Measurements from ENCODE around the gene ZMYM5.
"Not testable (repeated sequence)": the region's sequence is repeated elsewhere in the genome, so short reads cannot be mapped to it uniquely, and the experiment has no call there.

The ZMYM5 gene

GRCh38 chr13:19905487-19906195, 42.2 kb upstream of the ZMYM5 start:
- not testable (repeated sequence) for H3K18ac ChIP-seq (ENCODE audit: low read length)

GRCh38 chr13:19890030-19890429, 26.6 kb upstream of the ZMYM5 start:
- Histone ChIP-seq H3K4me1 (ENCODE audit: control insufficient read depth in 2 of 2, insufficient read depth in 1 of 2, low read depth in 1 of 2, low read length in 2 of 2) (no peaks in the 10 kb centered on the region), H2AK5ac (ENCODE audit: low read depth, low read length) (no peak overlapping the region), H2BK12ac (ENCODE audit: low read length) (no peak overlapping the region), H4K91ac (ENCODE audit: low read depth, low read length, poor library complexity) (no peak overlapping the region), H3K36me3 (replicated peaks in 1 of 2; ENCODE audit: control insufficient read depth in 2 of 2, insufficient read depth in 2 of 2, low read length in 2 of 2) (no peaks in the 10 kb centered on the region), H2BK120ac (ENCODE audit: low read depth, low read length) (no peak overlapping the region), H4K8ac (ENCODE audit: low read depth, low read length) (no peak overlapping the region), H3K4me2 (ENCODE audit: insufficient read depth, low read length, poor library complexity, severe bottlenecking) (no peak overlapping the region), H2BK5ac (ENCODE audit: low read length) (no peak overlapping the region), H2BK15ac (ENCODE audit: low read length) (no peak overlapping the region), H3K27me3 (ENCODE audit: control insufficient read depth in 3 of 3, insufficient read depth in 3 of 3, low read depth in 1 of 3, low read length in 3 of 3) (no peaks in the 10 kb centered on the region), H3K4ac (ENCODE audit: low read length) (no peak overlapping the region), H3K4me3 (ENCODE audit: low read length in 2 of 2) (no peak overlapping the region), H3K79me1 (ENCODE audit: low read depth, low read length) (no peaks in the 10 kb centered on the region), H3K18ac (ENCODE audit: low read length) (no peak overlapping the region), H3K9ac (ENCODE audit: low read depth, low read length, poor library complexity) (no peak overlapping the region), H3K27ac (replicated peaks; ENCODE audit: low read length) (no peak overlapping the region), H3K14ac (ENCODE audit: low read length) (no peak overlapping the region), H3K9me3 (replicated peaks in 1 of 2; ENCODE audit: control insufficient read depth in 2 of 2, insufficient read depth in 1 of 2, low read depth in 1 of 2, low read length in 2 of 2) (no peaks in the 10 kb centered on the region), H2AFZ (ENCODE audit: low read length) (no peak overlapping the region), H3K23ac (ENCODE audit: low read depth, low read length, poor library complexity) (no peak overlapping the region)
- WGBS, 2 donors (ENCODE audit: extremely low coverage in 2 of 2, insufficient read length in 2 of 2, insufficient replicate concordance in 1 of 2): no CpG with 5 or more reads among the region's 6 CpGs
- no peak for DNase-seq (ENCODE audit: low spot score)

More at GRCh38 chr13:19905487-19906195, 42.2 kb upstream of the ZMYM5 start:
- H4K91ac ChIP-seq (ENCODE audit: low read depth, low read length, poor library complexity); H3K9me3 ChIP-seq (replicated peaks in 1 of 2; ENCODE audit: control insufficient read depth in 2 of 2, insufficient read depth in 1 of 2, low read depth in 1 of 2, low read length in 2 of 2); DNase-seq (ENCODE audit: low spot score); H2AK5ac ChIP-seq (ENCODE audit: low read depth, low read length); H2BK15ac ChIP-seq (ENCODE audit: low read length); H3K23ac ChIP-seq (ENCODE audit: low read depth, low read length, poor library complexity); H3K9ac ChIP-seq (ENCODE audit: low read depth, low read length, poor library complexity); H2BK5ac ChIP-seq (ENCODE audit: low read length); H3K4me1 ChIP-seq (ENCODE audit: control insufficient read depth in 2 of 2, insufficient read depth in 1 of 2, low read depth in 1 of 2, low read length in 2 of 2); H3K14ac ChIP-seq (ENCODE audit: low read length); H4K8ac ChIP-seq (ENCODE audit: low read depth, low read length); H3K27me3 ChIP-seq (ENCODE audit: control insufficient read depth in 3 of 3, insufficient read depth in 3 of 3, low read depth in 1 of 3, low read length in 3 of 3); H2AFZ ChIP-seq (ENCODE audit: low read length); H3K36me3 ChIP-seq (replicated peaks in 1 of 2; ENCODE audit: control insufficient read depth in 2 of 2, insufficient read depth in 2 of 2, low read length in 2 of 2); H2BK12ac ChIP-seq (ENCODE audit: low read length); H2BK120ac ChIP-seq (ENCODE audit: low read depth, low read length); H3K4me3 ChIP-seq (ENCODE audit: low read length in 2 of 2); H3K4ac ChIP-seq (ENCODE audit: low read length); H3K4me2 ChIP-seq (ENCODE audit: insufficient read depth, low read length, poor library complexity, severe bottlenecking); H3K27ac ChIP-seq (replicated peaks; ENCODE audit: low read length); H3K79me1 ChIP-seq (ENCODE audit: low read depth, low read length): not testable (repeated sequence)
- WGBS, 2 donors (ENCODE audit: extremely low coverage in 2 of 2, insufficient read length in 2 of 2, insufficient replicate concordance in 1 of 2): no CpG with 5 or more reads among the region's 9 CpGs

GRCh38 chr13:19888799-19889198, 25.4 kb upstream of the ZMYM5 start:
- WGBS, 2 donors (ENCODE audit: extremely low coverage in 2 of 2, insufficient read length in 2 of 2, insufficient replicate concordance in 1 of 2): no CpG with 5 or more reads among the region's 4 CpGs
- Histone ChIP-seq H3K27me3 (ENCODE audit: control insufficient read depth in 3 of 3, insufficient read depth in 3 of 3, low read depth in 1 of 3, low read length in 3 of 3) (no peaks in the 10 kb centered on the region), H2AFZ (ENCODE audit: low read length) (no peak overlapping the region), H2BK120ac (ENCODE audit: low read depth, low read length) (no peak overlapping the region), H4K8ac (ENCODE audit: low read depth, low read length) (no peak overlapping the region), H3K4me2 (ENCODE audit: insufficient read depth, low read length, poor library complexity, severe bottlenecking) (no peak overlapping the region), H3K9me3 (replicated peaks in 1 of 2; ENCODE audit: control insufficient read depth in 2 of 2, insufficient read depth in 1 of 2, low read depth in 1 of 2, low read length in 2 of 2) (no peaks in the 10 kb centered on the region), H3K23ac (ENCODE audit: low read depth, low read length, poor library complexity) (no peak overlapping the region), H3K36me3 (replicated peaks in 1 of 2; ENCODE audit: control insufficient read depth in 2 of 2, insufficient read depth in 2 of 2, low read length in 2 of 2) (no peaks in the 10 kb centered on the region), H2BK12ac (ENCODE audit: low read length) (no peak overlapping the region), H3K18ac (ENCODE audit: low read length) (no peak overlapping the region), H4K91ac (ENCODE audit: low read depth, low read length, poor library complexity) (no peak overlapping the region), H3K14ac (ENCODE audit: low read length) (no peak overlapping the region), H3K4me1 (ENCODE audit: control insufficient read depth in 2 of 2, insufficient read depth in 1 of 2, low read depth in 1 of 2, low read length in 2 of 2) (no peaks in the 10 kb centered on the region), H3K4me3 (ENCODE audit: low read length in 2 of 2) (no peak overlapping the region), H3K79me1 (ENCODE audit: low read depth, low read length) (no peaks in the 10 kb centered on the region), H2AK5ac (ENCODE audit: low read depth, low read length) (no peak overlapping the region), H2BK15ac (ENCODE audit: low read length) (no peak overlapping the region), H3K27ac (replicated peaks; ENCODE audit: low read length) (no peak overlapping the region), H2BK5ac (ENCODE audit: low read length) (no peak overlapping the region), H3K9ac (ENCODE audit: low read depth, low read length, poor library complexity) (no peak overlapping the region), H3K4ac (ENCODE audit: low read length) (no peak overlapping the region)
- DNase-seq (ENCODE audit: low spot score): no peak

- H3K27ac ChIP-seq (replicated peaks; ENCODE audit: low read length): no peak overlapping the region
- no peak overlapping the region for H3K23ac ChIP-seq (ENCODE audit: low read depth, low read length, poor library complexity)
- no peak overlapping the region for H2AK5ac ChIP-seq (ENCODE audit: low read depth, low read length)
- no peak overlapping the region for H2BK120ac ChIP-seq (ENCODE audit: low read depth, low read length)
- no peak overlapping the region for H4K91ac ChIP-seq (ENCODE audit: low read depth, low read length, poor library complexity)
- H3K79me1 ChIP-seq (ENCODE audit: low read depth, low read length): no peaks in the 10 kb centered on the region
- no peak overlapping the region for H2BK15ac ChIP-seq (ENCODE audit: low read length)
- no peak overlapping the region for H3K4me2 ChIP-seq (ENCODE audit: insufficient read depth, low read length, poor library complexity, severe bottlenecking)
- no peaks in the 10 kb centered on the region for H3K27me3 ChIP-seq (ENCODE audit: control insufficient read depth in 3 of 3, insufficient read depth in 3 of 3, low read depth in 1 of 3, low read length in 3 of 3)
- DNase-seq (ENCODE audit: low spot score): no peak
- no peaks in the 10 kb centered on the region for H3K4me1 ChIP-seq (ENCODE audit: control insufficient read depth in 2 of 2, insufficient read depth in 1 of 2, low read depth in 1 of 2, low read length in 2 of 2)
- H3K4ac ChIP-seq (ENCODE audit: low read length): no peak overlapping the region
- no peak overlapping the region for H2BK5ac ChIP-seq (ENCODE audit: low read length)
- H3K9me3 ChIP-seq (replicated peaks in 1 of 2; ENCODE audit: control insufficient read depth in 2 of 2, insufficient read depth in 1 of 2, low read depth in 1 of 2, low read length in 2 of 2): no peaks in the 10 kb centered on the region
- H3K9ac ChIP-seq (ENCODE audit: low read depth, low read length, poor library complexity): no peak overlapping the region
- no peak overlapping the region for H2BK12ac ChIP-seq (ENCODE audit: low read length)
- no peak overlapping the region for H3K18ac ChIP-seq (ENCODE audit: low read length)
- H3K36me3 ChIP-seq (replicated peaks in 1 of 2; ENCODE audit: control insufficient read depth in 2 of 2, insufficient read depth in 2 of 2, low read length in 2 of 2): no peaks in the 10 kb centered on the region
- H3K14ac ChIP-seq (ENCODE audit: low read length): no peak overlapping the region
- H4K8ac ChIP-seq (ENCODE audit: low read depth, low read length): no peak overlapping the region
- no peak overlapping the region for H2AFZ ChIP-seq (ENCODE audit: low read length)
- no peak overlapping the region for H3K4me3 ChIP-seq (ENCODE audit: low read length in 2 of 2)
- no CpG with 5 or more reads among the region's 3 CpGs for WGBS, 2 donors (ENCODE audit: extremely low coverage in 2 of 2, insufficient read length in 2 of 2, insufficient replicate concordance in 1 of 2)
Measured at GRCh38 chr13:19882231-19882630, 18.8 kb upstream of the ZMYM5 start.
